SK-N-MC (cell line): Measurements from ENCODE around the gene OCEL1.

Source experiments
- EZH2 ChIP-seq: fragments of 200-600 bp; sonication (generic); IDR thresholded peaks from one replicate; pipeline ENCODE4 v1.6.1; 2017; ENCODE audit warnings: antibody characterized with exemption
- FOXP2 ChIP-seq: optimal IDR thresholded peaks from 2 replicates; pipeline ENCODE3; 2011; ENCODE audit warnings: mild to moderate bottlenecking, moderate library complexity; ENCODE audit not compliant: insufficient read depth; ENCODE audit errors: extremely low read length, control extremely low read depth

DNA sequence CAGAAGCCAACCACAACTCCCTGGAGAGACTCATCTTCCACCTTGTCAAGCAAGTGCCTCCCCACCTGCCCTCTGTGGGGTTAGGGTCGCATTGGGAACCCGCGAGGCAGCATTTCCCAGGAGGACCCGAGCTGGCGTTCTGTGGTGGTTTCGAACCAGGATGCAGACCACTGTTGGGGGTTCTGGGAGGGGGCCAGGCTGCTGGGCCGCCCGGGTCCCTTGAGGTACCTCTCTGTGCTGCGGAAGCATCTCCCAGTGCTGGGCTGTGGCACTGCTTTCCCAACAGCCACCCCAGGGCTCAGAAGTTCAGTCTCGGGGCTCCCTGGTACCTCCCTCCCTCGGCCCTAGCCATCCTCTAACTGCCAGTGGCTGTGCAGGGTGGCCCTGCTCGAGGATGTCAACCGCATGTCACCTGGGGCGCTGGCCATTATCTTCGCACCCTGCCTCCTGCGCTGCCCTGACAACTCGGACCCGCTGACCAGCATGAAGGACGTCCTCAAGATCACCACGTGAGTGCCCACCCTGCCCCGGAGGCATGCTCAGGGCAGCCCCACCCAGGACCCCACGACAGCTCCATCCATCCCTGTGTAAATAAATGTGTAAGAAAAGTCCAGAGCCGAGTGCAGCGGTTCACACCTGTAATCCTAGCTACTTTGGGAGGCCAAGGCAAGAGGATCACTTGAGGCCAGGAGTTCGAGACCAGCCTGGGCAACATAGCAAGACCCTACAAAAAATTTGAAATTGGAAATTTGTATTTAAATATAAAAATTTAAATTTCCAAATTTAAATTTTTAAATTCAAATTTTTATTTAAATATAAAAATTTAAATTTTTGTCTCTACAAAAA, 19.1 kb upstream of the OCEL1 start:
- TF ChIP-seq EZH2: no peak
- no peak for TF ChIP-seq FOXP2
